ENCODE data around the gene TP53I3.
"Not testable (repeated sequence)": the region's sequence is repeated elsewhere in the genome, so short reads cannot be mapped to it uniquely, and the experiment has no call there.

Gene TP53I3

GRCh38 chr2:24052951-24053350 lies 31.7 kb downstream of the TP53I3 start:
- DNase-seq (ENCODE audit: low read depth): no peak

GRCh38 chr2:24051833-24052232 lies 32.8 kb downstream of the TP53I3 start:
- no peak for DNase-seq (ENCODE audit: low read depth)

- DNase-seq (ENCODE audit: low read depth): peak; percentile 32
Observed at GRCh38 chr2:24050041-24050979, 34.3 kb downstream of the TP53I3 start.

- DNase-seq (ENCODE audit: low read depth): peak; percentile 83
Observed at GRCh38 chr2:24049485-24050021, 35.1 kb downstream of the TP53I3 start, which contains the start of gene FKBP1B. TSS of gene FKBP1B (plus strand) at chr2:24049741. CDS start at chr2:24049850, 109 bp downstream.

GRCh38 chr2:24048769-24049484 lies 35.7 kb downstream of the TP53I3 start:
- DNase-seq (ENCODE audit: low read depth): peak; percentile 42

- no peak for DNase-seq (ENCODE audit: low read depth)
Observed at GRCh38 chr2:24047703-24048033, 37.0 kb downstream of the TP53I3 start.

GRCh38 chr2:24046930-24047702 lies 37.5 kb downstream of the TP53I3 start, which contains the start of gene WDCP:
TSS of gene WDCP (minus strand) at chr2:24047391. CDS start at chr2:24039494, 7,897 bp downstream.
- DNase-seq (ENCODE audit: low read depth): peak; percentile 99

GRCh38 chr2:24046599-24046929 lies 38.1 kb downstream of the TP53I3 start:
- DNase-seq (ENCODE audit: low read depth): no peak

GRCh38 chr2:24045511-24046508 lies 38.8 kb downstream of the TP53I3 start:
- DNase-seq (ENCODE audit: low read depth): no peak

GRCh38 chr2:24043133-24043532 lies 41.5 kb downstream of the TP53I3 start:
- not testable (repeated sequence) for DNase-seq (ENCODE audit: low read depth)

- DNase-seq (ENCODE audit: low read depth): peak; percentile 51
Observed at GRCh38 chr2:24040511-24040910, 44.1 kb downstream of the TP53I3 start.

GRCh38 chr2:24038786-24039499 lies 45.7 kb downstream of the TP53I3 start:
- DNase-seq (ENCODE audit: low read depth): no peak

All from ELR (cell line).